ENCODE results near the gene ASTN1.
"Not testable (repeated sequence)": the region's sequence is repeated elsewhere in the genome, so short reads cannot be mapped to it uniquely, and the experiment has no call there.

The ASTN1 gene

GRCh38 chr1:177116941-177117340, 47.6 kb downstream of the ASTN1 start:
- in situ Hi-C loops (cut with MboI; ENCODE audit: low sequenced_read_pairs): no loop called here

GRCh38 chr1:177106614-177107365, 57.7 kb downstream of the ASTN1 start:
- in situ Hi-C loops (cut with MboI; ENCODE audit: low sequenced_read_pairs): no loop called here

GRCh38 chr1:177106196-177106595, 58.3 kb downstream of the ASTN1 start:
- in situ Hi-C loops (cut with MboI; ENCODE audit: low sequenced_read_pairs): no loop called here

- in situ Hi-C loops (cut with MboI; ENCODE audit: low sequenced_read_pairs): no loop called here
These were observed 61.3 kb downstream of the ASTN1 start for GRCh38 chr1:177103005-177103852.

- in situ Hi-C loops (cut with MboI; ENCODE audit: low sequenced_read_pairs): no loop called here
These were observed 72.5 kb downstream of the ASTN1 start for GRCh38 chr1:177092001-177092400.

- in situ Hi-C loops (cut with MboI; ENCODE audit: low sequenced_read_pairs): no loop called here
These were observed 73.5 kb downstream of the ASTN1 start for GRCh38 chr1:177091040-177091439.

GRCh38 chr1:177088966-177089365, 75.5 kb downstream of the ASTN1 start:
- in situ Hi-C loops (cut with MboI; ENCODE audit: low sequenced_read_pairs): no loop called here

- in situ Hi-C loops (cut with MboI; ENCODE audit: low sequenced_read_pairs): no loop called here
These were observed 81.4 kb downstream of the ASTN1 start for GRCh38 chr1:177082855-177083693.

- in situ Hi-C loops (cut with MboI; ENCODE audit: low sequenced_read_pairs): no loop called here
These were observed 83.9 kb downstream of the ASTN1 start for GRCh38 chr1:177080564-177080963.

- in situ Hi-C loops (cut with MboI; ENCODE audit: low sequenced_read_pairs): no loop called here
These were observed 86.6 kb downstream of the ASTN1 start for GRCh38 chr1:177077734-177078499.

GRCh38 chr1:177077006-177077405, 87.5 kb downstream of the ASTN1 start:
- in situ Hi-C loops (cut with MboI; ENCODE audit: low sequenced_read_pairs): no loop called here

- in situ Hi-C loops (cut with MboI; ENCODE audit: low sequenced_read_pairs): not testable (repeated sequence)
These were observed 89.7 kb downstream of the ASTN1 start for GRCh38 chr1:177074811-177075210.

- in situ Hi-C loops (cut with MboI; ENCODE audit: low sequenced_read_pairs): no loop called here
These were observed 95.0 kb downstream of the ASTN1 start for GRCh38 chr1:177069490-177069889.

- in situ Hi-C loops (cut with MboI; ENCODE audit: low sequenced_read_pairs): no loop called here
These were observed 96.6 kb downstream of the ASTN1 start for GRCh38 chr1:177067752-177068410.

GRCh38 chr1:177065430-177065829, 99.1 kb downstream of the ASTN1 start:
- in situ Hi-C loops (cut with MboI; ENCODE audit: low sequenced_read_pairs): no loop called here

- in situ Hi-C loops (cut with MboI; ENCODE audit: low sequenced_read_pairs): no loop called here
These were observed 100.9 kb downstream of the ASTN1 start for GRCh38 chr1:177063648-177064047.

GRCh38 chr1:177054542-177054941, 110.0 kb downstream of the ASTN1 start:
- in situ Hi-C loops (cut with MboI; ENCODE audit: low sequenced_read_pairs): no loop called here

GRCh38 chr1:177053648-177054047, 110.9 kb downstream of the ASTN1 start:
- in situ Hi-C loops (cut with MboI; ENCODE audit: low sequenced_read_pairs): no loop called here

GRCh38 chr1:177048314-177049069, 116.0 kb downstream of the ASTN1 start:
- in situ Hi-C loops (cut with MboI; ENCODE audit: low sequenced_read_pairs): no loop called here

Data from hTERT RPE-1 (cell line).